ENCODE results near the gene RDH12. TPM values are rescaled to one million over a fixed set of nuclear protein-coding genes. Genes with fewer than 3 reads are reported as not detected.

Gene RDH12
- 0.23 and 0.29 TPM in 2 replicates for total RNA-seq (2014; rRNA removed; shearing (Covaris generic))
- polyA plus RNA-seq (2015; cell fraction: cytosol; rRNA removed), result 0.11 and 0.13 TPM in 2 replicates
- 0.35 and 0.64 TPM in 2 replicates for polyA plus RNA-seq (2015; cell fraction: nucleus; rRNA removed)

- DNase-seq (ENCODE audit: low read depth), result peak; percentile 50
Measured at GRCh38 chr14:67701492-67701891, at the start of gene RDH12. Gene RDH12, plus strand, starts transcription at chr14:67701886. Its CDS starts 20,757 bp downstream, at chr14:67722643.

- no peak for DNase-seq (ENCODE audit: low read depth)
Measured at GRCh38 chr14:67652189-67652588, 49.5 kb upstream of the RDH12 start.

GRCh38 chr14:67653651-67654280 lies 47.9 kb upstream of the RDH12 start:
- no peak for DNase-seq (ENCODE audit: low read depth)

- DNase-seq (ENCODE audit: low read depth), result no peak
Measured at GRCh38 chr14:67663633-67664032, 38.1 kb upstream of the RDH12 start.

GRCh38 chr14:67665868-67666267 lies 35.8 kb upstream of the RDH12 start:
- DNase-seq (ENCODE audit: low read depth), result no peak

- peak; percentile 55 for DNase-seq (ENCODE audit: low read depth)
Measured at GRCh38 chr14:67666750-67667449, 34.8 kb upstream of the RDH12 start.

GRCh38 chr14:67668559-67668958 lies 33.1 kb upstream of the RDH12 start:
- no peak for DNase-seq (ENCODE audit: low read depth)

GRCh38 chr14:67673451-67673850 lies 28.2 kb upstream of the RDH12 start:
- DNase-seq (ENCODE audit: low read depth), result no peak

GRCh38 chr14:67674139-67674479 lies 27.6 kb upstream of the RDH12 start:
- peak; percentile 62 for DNase-seq (ENCODE audit: low read depth)

GRCh38 chr14:67674480-67675218 lies 27.0 kb upstream of the RDH12 start, which contains the start of gene VTI1B:
Gene VTI1B, minus strand, starts transcription at chr14:67674632. Its CDS starts 143 bp downstream, at chr14:67674489.
- peak; percentile 84 for DNase-seq (ENCODE audit: low read depth)

- no peak for DNase-seq (ENCODE audit: low read depth)
Measured at GRCh38 chr14:67675219-67675582, 26.5 kb upstream of the RDH12 start.

- DNase-seq (ENCODE audit: low read depth), result no peak
Measured at GRCh38 chr14:67679006-67679405, 22.7 kb upstream of the RDH12 start.

- peak; percentile 93 for DNase-seq (ENCODE audit: low read depth)
Measured at GRCh38 chr14:67680121-67680602, 21.5 kb upstream of the RDH12 start.

- peak; percentile 23 for DNase-seq (ENCODE audit: low read depth)
Measured at GRCh38 chr14:67680941-67681340, 20.7 kb upstream of the RDH12 start.

GRCh38 chr14:67683842-67684241 lies 17.8 kb upstream of the RDH12 start:
- no peak for DNase-seq (ENCODE audit: low read depth)

- no peak for DNase-seq (ENCODE audit: low read depth)
Measured at GRCh38 chr14:67690011-67690410, 11.7 kb upstream of the RDH12 start.

- DNase-seq (ENCODE audit: low read depth), result peak; percentile 90
Measured at GRCh38 chr14:67694791-67695393, 6.8 kb upstream of the RDH12 start.

GRCh38 chr14:67695394-67695949 lies 6.2 kb upstream of the RDH12 start, which contains the start of gene RDH11:
Gene RDH11, minus strand, starts transcription at chr14:67695764. Its CDS starts 61 bp downstream, at chr14:67695703.
- DNase-seq (ENCODE audit: low read depth), result peak; percentile 90

- no peak for DNase-seq (ENCODE audit: low read depth)
Measured at GRCh38 chr14:67697006-67697405, 4.7 kb upstream of the RDH12 start.

GRCh38 chr14:67698179-67698578 lies 3.5 kb upstream of the RDH12 start:
- DNase-seq (ENCODE audit: low read depth), result no peak

GRCh38 chr14:67703997-67704396 lies 2.3 kb downstream of the RDH12 start:
- no peak for DNase-seq (ENCODE audit: low read depth)

Data from HT1080 (cell line).